Stimulated activated CD4-positive, alpha-beta T cell treated with anti-CD3 and anti-CD28 coated beads, Interleukin-4, amount 100 ng/mL, for 24 hours (primary cell): ENCODE measurements around the gene ABLIM2.

Experiments
- DNase-seq: peaks from one replicate; pipeline ENCODE4 v3.0.0-alpha.2; 2020

Gene ABLIM2

DNA sequence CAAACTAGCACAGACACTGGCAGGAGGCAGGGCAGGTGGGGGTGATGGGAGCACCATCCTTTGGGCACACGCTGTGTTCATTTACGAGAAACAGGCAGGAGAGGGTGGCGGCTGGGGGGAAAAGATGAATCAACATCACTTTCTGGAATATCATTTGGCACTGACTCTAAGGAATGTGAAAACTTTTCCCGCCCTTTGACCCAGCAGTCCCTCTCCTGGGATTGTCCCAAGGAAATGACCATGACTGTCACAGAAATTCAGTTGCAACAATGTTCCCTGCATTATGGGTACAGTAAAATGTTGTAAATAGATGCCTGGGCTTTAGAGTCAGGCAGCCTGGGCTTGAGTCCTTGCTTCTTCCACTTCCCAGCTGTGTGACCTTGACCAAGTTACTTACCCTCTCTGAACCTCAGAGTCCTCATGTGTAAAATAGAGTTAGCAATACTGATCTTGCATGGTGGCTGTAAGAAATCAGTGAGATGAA, 58.6 kb downstream of the ABLIM2 start:
- no peak for DNase-seq

DNA sequence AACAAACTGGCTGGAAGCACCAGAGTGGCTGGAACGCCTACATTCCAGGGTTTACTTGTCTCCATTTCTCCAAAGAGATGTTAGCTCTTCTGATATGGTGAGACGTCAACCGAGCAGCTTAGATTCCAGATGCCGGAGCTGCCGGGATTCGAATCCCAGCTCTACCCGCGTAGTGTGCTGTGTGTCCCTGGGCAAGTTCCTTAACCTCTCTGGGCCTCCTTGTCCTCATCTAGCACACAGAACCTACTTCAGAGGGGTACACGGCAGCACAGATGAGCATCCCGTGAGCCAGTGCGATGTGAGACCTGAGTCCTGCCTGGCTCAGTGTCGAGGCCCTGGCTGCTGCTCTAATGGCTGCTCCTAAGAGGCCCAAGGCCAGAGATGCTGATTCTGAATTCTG, 60.1 kb downstream of the ABLIM2 start:
- DNase-seq = no peak

DNA sequence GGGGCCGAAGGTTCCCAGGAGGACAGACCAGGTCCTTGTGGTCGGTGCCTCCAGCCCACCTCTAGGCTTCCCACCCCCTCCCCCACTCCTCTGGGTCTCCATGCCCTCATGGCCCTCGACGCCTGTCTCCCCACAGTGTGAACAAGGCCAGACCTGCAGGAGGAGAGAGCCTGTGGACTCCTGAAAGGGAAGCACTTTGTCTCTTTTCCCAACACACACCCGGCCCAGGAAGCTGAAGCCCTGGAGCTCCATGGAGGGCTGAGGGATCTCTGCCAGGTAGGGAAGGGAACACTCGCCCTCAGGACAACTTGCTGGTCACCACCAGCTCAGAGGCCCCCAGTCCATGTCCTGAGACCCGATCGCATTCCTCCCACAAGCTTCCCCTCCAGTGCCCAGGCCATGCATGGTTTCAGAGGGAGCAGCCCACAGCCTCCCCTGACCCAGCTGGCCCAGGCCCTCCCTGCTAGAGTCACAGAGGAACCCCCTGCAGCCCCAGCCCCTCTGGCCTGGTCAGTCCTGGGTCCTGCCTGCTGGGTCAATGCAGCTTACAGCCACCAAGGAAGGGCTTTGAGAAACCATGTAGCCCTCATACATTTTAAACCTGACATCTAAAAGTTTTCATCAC, 60.8 kb downstream of the ABLIM2 start:
- DNase-seq = no peak

DNA sequence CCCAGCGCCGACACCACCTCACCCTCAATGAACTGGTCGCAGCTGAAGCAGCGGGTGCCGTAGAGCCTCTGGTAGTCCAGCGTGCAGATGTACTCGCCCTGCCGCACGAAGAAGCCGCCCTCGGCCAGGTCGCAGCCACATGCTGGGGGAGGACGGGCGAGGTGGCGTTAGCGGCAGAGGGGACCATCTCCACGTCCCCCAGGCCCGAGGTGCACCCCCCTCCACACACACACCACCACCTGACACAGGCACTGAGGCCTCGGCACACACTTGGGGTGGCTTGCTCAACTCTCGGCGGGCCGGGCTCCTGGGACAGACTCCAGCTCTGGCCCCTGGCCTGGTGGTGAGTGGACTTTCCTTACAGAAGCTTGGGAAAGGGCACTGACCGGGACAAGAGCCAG, 61.5 kb downstream of the ABLIM2 start:
- no peak for DNase-seq

DNA sequence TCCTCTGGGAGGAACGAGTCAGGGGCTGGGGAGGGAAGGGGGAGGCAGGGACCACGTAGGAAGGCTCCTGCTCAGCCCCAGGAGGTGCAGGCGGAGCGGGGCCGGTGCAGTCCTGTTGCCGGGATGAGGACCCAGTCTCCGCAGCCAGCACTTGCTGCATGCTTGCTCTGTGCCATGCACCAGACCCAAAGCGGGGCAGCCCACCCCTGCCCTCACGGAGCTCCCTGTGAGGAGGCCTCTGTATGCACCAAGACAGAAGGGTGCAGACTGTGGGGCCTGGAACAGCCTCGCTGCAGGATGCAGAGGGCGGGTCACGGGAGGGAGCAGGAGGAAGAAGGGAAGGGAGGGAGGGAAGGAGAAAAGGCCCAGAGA, 61.9 kb downstream of the ABLIM2 start:
- DNase-seq = no peak

DNA sequence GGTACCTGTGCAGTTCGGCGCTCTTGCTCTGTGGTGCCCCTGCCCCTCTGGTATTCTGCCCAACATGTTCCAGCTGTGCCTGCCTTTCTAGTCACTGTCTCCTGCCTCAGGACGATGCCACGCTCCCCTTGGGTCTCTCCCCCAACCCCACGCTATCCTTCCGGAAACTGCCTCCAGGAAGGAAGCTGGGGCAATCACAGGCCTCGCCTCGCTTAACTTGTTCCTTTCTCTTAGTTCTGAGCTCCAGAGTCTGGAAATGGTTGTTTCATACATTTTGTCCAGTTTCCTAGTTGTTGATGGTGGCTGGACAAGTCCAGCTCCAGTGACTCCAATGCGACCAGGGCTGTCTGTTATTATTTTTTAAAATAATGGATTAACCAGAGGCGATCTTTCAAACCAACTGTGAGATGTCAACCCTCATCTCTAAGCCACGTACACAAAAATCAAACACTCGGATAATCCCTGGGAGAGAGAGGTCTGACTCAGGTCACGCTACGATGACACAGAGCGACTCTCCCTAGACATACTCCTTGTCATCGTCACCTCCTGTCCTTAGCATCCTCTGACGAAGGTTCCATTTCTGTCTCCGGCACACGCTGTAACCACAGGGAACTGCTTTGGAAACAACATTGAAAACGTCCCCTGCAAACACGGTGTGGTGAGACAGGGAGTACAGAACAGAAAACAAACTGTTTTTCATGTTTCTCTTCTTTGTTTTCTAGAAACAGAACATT, 62.5 kb downstream of the ABLIM2 start:
- no peak for DNase-seq

DNA sequence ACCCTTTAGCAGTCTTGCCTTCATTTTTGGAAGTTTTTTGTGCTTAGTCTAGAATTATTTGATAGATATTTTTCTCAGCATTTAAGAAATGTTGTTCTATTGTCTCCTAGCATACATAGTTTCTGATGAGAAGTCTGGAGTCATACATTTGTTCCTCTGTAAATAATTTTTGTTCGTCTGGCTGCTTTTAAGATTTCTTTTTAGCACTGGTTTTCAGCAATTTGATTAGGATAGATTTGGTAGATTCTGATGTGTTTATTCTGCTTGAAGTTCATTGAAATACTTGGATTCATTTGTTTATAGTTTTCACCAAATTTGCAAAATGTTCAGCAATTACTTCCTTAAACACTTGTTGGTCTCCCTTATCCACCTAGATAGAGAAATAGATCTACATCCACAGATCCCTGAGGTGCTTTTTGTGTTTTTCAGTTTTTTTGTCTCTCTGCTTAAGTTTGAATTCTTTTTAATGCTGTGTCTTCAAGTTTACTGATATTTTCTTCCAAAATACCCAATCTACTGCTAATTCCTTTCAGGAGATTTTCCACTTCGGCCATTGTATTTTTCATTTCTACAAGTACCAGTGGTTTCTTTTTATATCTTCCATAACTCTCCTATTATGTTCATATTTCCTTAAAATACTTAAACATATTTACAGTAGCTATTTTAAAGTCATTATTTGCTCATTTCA, 64.9 kb downstream of the ABLIM2 start:
- DNase-seq = no peak

DNA sequence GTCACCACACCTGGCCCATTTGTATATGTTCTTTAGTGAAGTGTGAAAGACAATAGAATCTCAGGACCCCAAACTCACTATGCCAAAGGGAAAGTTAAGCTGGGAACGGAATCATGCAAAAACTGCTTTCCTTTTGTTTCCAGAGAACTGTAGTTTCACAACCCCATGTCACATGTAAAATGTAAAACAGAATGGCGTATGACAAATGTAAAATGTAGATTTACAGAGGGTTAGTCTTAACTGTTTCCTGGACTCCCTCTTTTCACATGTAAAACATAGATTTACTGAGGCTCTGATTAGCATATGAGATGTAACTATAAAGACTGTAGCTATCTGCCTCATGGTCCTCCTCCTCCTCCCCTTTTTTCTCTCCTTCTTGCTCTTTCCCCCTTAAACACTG, 66.3 kb downstream of the ABLIM2 start:
- DNase-seq = no peak

DNA sequence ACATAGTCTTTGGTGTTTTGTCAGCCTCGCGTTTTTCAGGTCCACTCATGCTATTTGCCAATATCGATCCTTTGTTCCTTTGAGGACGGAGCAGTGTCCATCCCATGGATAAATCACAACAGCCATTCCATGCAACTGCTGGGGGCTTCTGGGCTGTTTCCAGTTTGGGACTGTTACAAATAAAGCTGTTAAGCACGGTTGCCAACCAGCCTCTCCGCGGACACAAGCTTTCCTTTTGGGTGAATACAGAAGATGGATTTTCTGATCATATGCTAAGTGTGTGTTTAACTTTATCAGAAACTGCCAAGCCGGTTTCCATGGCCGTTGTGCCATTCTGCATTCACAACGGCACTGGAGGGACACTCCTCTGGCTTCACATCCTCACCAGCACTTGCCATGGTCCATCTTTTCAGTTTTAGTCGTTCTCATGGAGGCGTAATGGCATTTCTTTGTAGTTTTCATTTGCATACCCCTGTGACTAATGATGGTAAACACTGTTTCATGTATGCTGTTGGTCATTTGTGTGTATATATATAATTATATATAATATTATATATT, 67.8 kb downstream of the ABLIM2 start:
- DNase-seq = no peak

DNA sequence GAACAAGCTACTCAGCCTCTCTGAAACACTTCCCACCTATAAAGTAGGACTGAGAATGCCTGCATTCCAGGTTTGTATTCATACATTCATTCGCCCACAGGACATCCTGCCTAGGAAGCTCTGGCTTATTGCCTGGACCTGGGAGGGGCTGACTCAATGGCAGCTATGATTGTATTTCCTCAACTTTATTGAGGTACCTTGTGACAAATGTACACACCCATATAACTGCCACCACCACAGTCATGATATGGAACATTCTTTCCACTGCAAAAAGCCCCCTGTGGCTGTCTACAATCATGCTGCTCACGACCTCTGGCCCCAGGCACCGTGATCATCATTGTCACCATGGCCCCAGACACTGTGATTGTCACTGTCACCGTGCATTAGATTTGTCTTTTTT, 68.3 kb downstream of the ABLIM2 start:
- DNase-seq = no peak

DNA sequence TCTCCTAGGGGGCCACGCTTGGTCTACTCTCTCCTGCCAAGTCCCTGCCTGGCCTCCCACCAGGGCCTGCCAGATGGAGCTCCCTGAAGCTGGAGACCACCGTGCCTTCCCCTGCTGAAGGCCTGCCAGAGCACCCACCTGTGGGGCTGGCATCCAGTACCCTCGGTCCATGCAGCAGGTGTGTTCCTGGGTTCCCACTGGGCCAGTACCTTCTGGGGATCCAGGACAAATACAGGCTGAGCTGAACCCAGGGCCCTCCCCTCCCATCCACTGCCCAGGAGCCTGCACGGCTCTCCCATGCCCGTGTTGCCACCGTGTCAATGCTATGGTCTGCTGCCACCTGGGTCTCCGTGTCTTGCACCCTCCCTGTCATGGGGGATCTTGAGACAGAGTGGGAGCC, 68.8 kb downstream of the ABLIM2 start:
- DNase-seq = no peak

DNA sequence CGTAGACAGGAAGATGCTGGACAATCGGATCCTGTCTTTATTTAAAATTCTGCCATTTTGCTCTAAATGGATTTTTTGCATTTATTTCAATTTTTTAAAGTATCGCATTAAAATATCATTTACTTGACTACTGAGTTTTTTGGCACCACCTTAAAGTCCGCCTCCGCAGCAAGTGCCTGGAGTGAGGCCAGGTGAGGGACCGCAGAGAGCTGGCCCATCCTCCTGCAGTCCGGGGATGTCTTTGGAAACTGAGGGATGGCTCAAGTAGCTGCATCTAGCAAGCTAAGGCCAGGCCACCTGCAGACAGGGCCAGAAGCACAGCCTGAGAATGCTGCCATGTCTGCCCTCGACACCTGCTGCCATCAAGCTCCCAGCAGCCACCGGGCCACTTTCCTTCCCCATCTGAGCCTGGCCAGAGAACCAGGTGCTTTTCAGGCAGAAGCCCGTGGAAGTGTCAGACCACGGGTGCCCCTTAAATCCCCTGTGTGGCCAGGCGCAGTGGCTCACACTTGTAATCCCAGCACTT, 69.6 kb downstream of the ABLIM2 start:
- DNase-seq = no peak

DNA sequence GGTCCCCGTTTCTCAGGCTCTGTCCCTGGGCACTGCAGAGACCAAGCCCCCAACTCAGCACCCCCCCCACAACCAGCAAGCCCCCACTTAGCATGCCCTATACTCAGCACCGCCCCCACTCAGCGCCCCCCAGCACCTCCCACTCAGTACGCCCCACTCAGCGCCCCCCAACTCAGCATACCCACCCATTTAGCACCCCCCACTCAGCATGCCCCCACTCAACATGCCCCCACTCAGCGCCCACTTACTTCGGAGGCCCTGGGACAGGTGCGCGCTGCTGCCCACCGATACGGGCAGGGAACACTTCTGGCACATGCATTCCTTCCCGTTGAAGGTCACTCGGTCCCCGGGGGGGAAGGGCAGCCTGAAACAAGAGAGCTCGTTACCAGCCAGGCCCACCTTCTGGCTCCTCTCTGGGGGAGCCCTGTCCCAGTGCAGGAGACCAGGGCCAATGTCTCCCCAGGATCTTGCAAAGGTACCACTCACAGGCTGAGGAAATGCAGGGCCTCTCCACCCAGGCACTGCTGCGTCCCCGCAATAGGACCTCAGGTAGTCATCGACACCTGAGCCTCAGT, 70.6 kb downstream of the ABLIM2 start:
- no peak for DNase-seq

DNA sequence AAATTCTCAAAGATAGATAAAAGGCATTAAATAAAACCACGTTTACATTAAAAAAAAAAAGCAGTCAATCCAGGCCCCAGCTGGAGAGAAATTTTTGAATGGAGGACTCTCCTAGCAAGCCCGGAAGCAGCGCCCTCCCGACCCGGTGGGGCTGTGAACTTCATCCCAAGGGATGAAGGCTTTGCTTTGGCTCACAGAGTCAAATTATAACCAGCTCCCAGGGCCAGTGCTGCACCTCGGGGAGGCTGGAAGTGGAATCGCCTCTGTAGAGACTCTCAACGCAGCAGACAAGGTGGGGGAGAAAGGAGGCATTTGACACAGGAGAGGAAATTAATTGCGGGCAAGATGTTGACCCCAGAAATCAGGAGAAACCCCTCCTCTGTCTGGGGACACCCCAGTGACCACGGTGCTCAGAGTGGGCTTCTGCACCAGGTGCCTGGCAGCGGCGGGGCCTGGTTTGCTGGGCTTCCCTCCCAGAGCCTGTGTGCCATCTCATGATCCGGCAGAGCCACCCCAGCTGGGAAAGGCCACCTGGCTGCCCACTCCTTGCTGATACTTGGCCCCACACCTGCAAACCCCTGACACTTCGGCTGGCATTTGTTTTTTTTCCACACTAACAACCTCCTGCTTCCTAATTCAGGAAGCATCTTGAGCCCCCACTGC, 71.7 kb downstream of the ABLIM2 start:
- DNase-seq = no peak

DNA sequence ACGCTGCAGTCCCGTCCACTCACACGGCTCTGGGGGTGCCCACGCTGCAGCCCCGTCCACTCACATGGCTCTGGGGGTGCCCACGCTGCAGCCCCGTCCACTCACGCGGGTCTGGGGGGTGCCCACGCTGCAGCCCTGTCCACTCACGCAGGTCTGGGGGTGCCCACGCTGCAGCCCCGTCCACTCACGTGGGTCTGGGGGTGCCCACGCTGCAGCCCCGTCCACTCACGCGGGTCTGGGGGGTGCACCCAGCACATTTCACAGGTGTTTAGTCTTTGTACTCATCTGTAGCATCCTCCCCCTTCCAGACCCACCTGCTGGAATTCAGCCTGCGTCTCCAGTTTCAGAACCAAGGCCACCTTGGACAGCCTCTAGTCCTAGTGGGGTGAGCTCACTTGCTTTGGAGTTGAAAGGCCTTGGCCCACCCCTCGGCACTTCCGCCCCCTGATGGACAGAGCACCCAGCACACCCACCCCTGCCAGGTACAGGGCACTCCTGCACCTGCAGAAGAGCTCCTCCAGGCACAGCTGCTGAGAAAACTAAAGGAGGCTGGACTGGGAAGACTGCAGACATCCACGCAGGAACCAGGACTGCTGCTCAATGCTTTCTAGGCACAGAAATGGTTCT, 73.0 kb downstream of the ABLIM2 start:
- DNase-seq = no peak

DNA sequence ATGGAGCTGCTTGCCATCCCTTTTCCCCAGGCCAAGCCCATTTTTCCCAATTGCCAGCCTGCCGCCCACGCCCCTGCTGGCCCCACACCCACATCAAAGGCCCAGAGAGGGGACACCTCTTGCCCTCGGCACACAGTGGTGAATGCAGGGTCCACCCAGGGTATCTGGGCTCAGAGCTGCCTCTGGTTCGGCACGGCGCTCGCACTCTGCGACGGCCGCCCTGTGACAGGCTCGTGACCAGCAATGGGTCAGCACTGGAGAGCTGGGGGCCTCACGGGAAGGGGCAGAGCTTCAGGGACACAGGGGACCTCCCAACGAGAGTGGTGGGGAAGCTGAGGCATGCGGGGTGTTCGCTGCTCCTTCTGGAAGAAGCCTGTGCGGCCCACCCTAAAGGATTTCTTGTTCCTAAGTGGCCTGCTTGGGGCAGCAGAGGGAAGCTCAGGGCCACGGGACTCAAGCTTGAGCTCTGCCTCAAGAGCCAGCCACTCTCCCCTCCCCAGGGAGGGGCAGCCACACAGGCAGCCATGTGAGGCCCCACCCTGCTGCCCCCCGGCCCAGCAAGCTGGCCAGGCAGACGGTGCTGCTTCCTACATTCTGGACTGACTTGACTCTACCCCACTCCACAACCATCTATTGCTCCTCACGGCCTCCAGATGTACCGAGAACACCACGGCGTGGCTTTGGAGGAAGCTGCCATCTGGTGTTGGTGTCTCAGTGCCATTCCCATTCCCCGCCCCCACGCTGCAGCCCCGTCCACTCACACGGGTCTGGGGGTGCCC, 73.7 kb downstream of the ABLIM2 start:
- no peak for DNase-seq

DNA sequence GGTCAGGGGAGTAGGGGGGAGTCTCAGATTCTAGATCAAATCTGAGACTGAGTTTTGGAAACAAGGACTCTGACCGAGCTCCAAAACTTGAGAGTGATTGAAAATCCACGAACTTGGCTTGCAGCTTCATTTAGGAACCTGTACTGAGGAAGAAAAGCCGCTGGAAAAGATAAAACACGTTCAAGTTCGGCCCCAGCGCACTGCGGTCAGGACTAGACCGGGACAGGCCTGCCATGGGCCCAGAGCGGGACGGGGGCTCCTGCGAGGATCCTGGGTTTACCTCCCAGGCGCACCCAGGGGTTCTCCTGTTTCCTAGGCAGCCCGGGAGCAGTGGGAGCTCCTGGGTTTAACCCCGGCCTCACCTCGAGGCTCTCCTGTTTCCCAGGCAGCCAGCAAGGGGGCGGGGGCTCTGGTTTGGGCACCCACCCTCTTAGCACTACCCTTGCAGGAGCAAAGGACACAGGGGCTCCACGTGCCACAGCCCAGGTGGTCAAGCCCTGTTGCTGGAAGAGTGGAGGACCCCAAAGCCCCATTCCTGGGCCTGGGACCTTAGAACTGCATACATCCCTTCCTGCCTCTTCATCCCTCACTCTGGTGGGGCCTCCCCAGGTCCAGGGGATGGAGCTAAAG, 74.5 kb downstream of the ABLIM2 start:
- no peak for DNase-seq

DNA sequence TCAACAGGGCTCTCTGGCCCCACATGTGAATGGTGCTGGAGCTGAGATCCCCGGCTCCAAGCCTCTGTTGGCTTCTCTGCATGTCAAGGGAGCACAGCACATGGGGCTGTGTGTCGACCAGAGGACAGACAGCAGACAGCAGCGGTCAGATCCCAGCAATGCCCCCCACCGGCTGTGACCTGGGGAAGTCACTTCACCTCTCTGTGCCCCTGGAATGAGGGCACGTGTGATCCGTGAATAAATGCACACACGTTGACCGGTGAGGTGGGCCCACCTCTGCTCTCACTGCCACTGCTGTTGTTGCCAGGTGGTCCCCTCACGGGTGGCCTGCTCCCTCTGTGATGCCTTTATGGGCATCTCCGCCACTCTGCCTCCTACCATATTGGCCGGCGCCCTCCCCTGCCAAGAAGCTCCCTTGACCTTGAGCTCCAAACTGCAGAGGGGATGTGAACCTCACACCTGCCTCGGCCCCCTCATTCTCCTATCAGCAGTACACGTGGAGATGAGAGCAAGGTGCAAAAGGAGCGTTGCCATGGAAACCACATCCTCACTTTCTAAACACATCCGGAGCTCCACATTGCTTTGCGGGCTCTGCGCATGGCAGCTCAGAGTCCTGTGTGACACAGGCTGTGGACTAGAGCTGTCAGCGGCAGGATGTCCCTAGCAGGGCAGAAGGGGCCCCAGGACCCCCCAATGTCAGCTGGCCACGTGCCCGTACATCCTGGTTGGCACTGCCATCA, 75.4 kb downstream of the ABLIM2 start:
- no peak for DNase-seq

DNA sequence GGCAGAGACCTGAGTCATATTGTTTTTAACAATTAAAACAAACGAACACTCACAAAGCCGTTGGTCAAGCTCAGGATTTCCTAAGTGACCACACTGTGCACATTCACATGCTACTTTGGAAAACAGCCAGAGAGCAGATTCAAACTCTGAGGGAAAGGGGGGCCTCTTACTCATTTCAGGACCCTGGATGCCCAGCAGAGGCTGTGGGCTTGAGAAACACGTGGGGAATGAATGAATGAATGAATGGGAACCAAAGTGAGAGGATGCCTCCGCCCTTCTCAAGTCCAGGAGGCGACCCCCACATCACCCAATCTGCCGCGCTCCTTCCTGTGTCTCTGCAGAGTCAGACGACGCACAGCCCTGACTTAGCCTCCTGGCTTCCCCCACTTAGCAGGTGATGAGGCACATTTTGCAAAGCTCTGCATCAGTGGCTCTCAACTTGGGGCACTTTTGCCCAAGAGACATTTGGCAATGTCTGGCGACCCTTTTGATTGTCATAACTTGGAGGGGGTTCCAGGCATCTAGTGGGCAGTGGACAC, 76.0 kb downstream of the ABLIM2 start:
- no peak for DNase-seq
